Uterus (tissue), 4 donors: ENCODE measurements around the gene LRRTM1. TPM values are rescaled to one million over a fixed set of nuclear protein-coding genes. Genes with fewer than 3 reads are reported as not detected.

ENCODE experiments used
- DNase-seq, 2 donors: peaks; one replicate each; pipeline ENCODE4 v3.0.0-alpha.2; 2019 to 2020
- H3K27ac ChIP-seq, 2 donors: fragments of 200-600 bp; sonication (generic); 1 replicate in 1 of 2; 2 replicates in 1 of 2; pipeline ENCODE4 v1.5.1; 2016 to 2018
- H3K27me3 ChIP-seq, 2 donors: fragments of 200-600 bp; sonication (generic); one replicate each; pipeline ENCODE4 v1.5.1; 2018 to 2019; ENCODE audit warnings: control low read depth in 1 of 2
- H3K36me3 ChIP-seq, 2 donors: fragments of 200-600 bp; sonication (generic); one replicate each; pipeline ENCODE4 v1.5.1; 2019; ENCODE audit warnings: control low read depth in 1 of 2
- H3K4me1 ChIP-seq, 2 donors: fragments of 200-600 bp; sonication (generic); one replicate each; pipeline ENCODE4 v1.5.1; 2018 to 2019; ENCODE audit warnings: control low read depth in 1 of 2
- H3K4me3 ChIP-seq, 2 donors: fragments of 200-600 bp; sonication (generic); 1 replicate in 1 of 2; 2 replicates in 1 of 2; pipeline ENCODE4 v1.5.1; 2018 to 2019; ENCODE audit warnings: mild to moderate bottlenecking in 1 of 2
- H3K9me3 ChIP-seq, 2 donors: fragments of 200-600 bp; sonication (generic); one replicate each; pipeline ENCODE4 v1.5.1; 2019; ENCODE audit warnings: control low read depth in 1 of 2
- CTCF ChIP-seq, 4 experiments: fragments of 200-600 bp in 2 of 4; fragments of 450-650 bp in 2 of 4; sonication (generic) in 2 of 4; IDR thresholded peaks; one replicate each; pipeline ENCODE4 v1.5.1; 2016 to 2019; ENCODE audit warnings: antibody characterized with exemption in 4 of 4, mild to moderate bottlenecking in 2 of 4, moderate library complexity in 1 of 4
- POLR2A ChIP-seq, 2 donors: fragments of 450-650 bp; IDR thresholded peaks; one replicate each; pipeline ENCODE4 v1.6.1; 2016; ENCODE audit warnings: antibody characterized with exemption in 2 of 2, mild to moderate bottlenecking in 1 of 2, moderate library complexity in 1 of 2
- intact Hi-C: fragments of 100-400 bp; cut with DNase I; formaldehyde crosslinking; loops from one replicate; pipeline ENCODE4 v1.15.1; 2023; ENCODE audit warnings: low total_unique reads
- total RNA-seq, 4 donors: library from RNA; depleted of rRNA in 3 of 4; stranded (reverse); fragments of >200 nt in 3 of 4; gene quantifications; one replicate each; pipeline versions ENCODE4 v1.1.0 to v1.2.4, GENCODE V29; 2014 to 2023
- donor health status: DM: yes; HTN: yes; CAD: no.

The LRRTM1 gene
- total RNA-seq, 4 donors from 2014 or later, result 10.4 TPM; not detected in 3

GRCh38 chr2:80303006-80303908, 1.3 kb downstream of the LRRTM1 start:
- DNase-seq, result no peak

GRCh38 chr2:80302314-80303005, 2.1 kb downstream of the LRRTM1 start:
- Histone ChIP-seq H3K27me3 (no peaks in the 10 kb centered on the region), H3K27ac (no peak overlapping the region), H3K9me3 (no peaks in the 10 kb centered on the region), H3K36me3 (no peaks in the 10 kb centered on the region), H3K4me1 (no peaks in the 10 kb centered on the region), H3K4me3 (no peak overlapping the region)
- DNase-seq, result no peak
- intact Hi-C loops, result no loop called here
- TF ChIP-seq POLR2A (IDR thresholded peaks at IDR 0.05) (no peak), CTCF (IDR thresholded peaks at IDR 0.05) (no peak)

More at GRCh38 chr2:80303006-80303908, 1.3 kb downstream of the LRRTM1 start:
- intact Hi-C loops, result no loop called here
- TF ChIP-seq CTCF (IDR thresholded peaks at IDR 0.05) (no peak), POLR2A (IDR thresholded peaks at IDR 0.05) (no peak)
- no peaks in the 10 kb centered on the region for H3K4me1 ChIP-seq
- H3K36me3 ChIP-seq, result no peaks in the 10 kb centered on the region
- no peaks in the 10 kb centered on the region for H3K27me3 ChIP-seq
- H3K9me3 ChIP-seq, result no peaks in the 10 kb centered on the region
- no peak overlapping the region for H3K27ac ChIP-seq
- peak overlapping the region in 1 of 2 donors; percentile 8 for H3K4me3 ChIP-seq

GRCh38 chr2:80302001-80302313, 2.6 kb downstream of the LRRTM1 start:
- intact Hi-C loops, result no loop called here
- DNase-seq, result no peak
- TF ChIP-seq POLR2A (IDR thresholded peaks at IDR 0.05), result no peak
- no peak for TF ChIP-seq CTCF (IDR thresholded peaks at IDR 0.05)
- H3K4me3 ChIP-seq, result no peak overlapping the region
- no peaks in the 10 kb centered on the region for H3K27me3 ChIP-seq
- H3K4me1 ChIP-seq, result no peaks in the 10 kb centered on the region
- H3K9me3 ChIP-seq, result no peaks in the 10 kb centered on the region
- no peak overlapping the region for H3K27ac ChIP-seq
- no peaks in the 10 kb centered on the region for H3K36me3 ChIP-seq

- DNase-seq, result no peak
- no peak overlapping the region for H3K4me3 ChIP-seq
- no peaks in the 10 kb centered on the region for H3K9me3 ChIP-seq
- no peak for TF ChIP-seq CTCF (IDR thresholded peaks at IDR 0.05)
- TF ChIP-seq POLR2A (IDR thresholded peaks at IDR 0.05), result no peak
- no peak overlapping the region for H3K27ac ChIP-seq
- no peaks in the 10 kb centered on the region for H3K4me1 ChIP-seq
- intact Hi-C loops, result no loop called here
- H3K36me3 ChIP-seq, result no peaks in the 10 kb centered on the region
- H3K27me3 ChIP-seq, result no peaks in the 10 kb centered on the region
Observed at GRCh38 chr2:80300954-80301353, 3.6 kb downstream of the LRRTM1 start.

GRCh38 chr2:80300346-80300745, 4.2 kb downstream of the LRRTM1 start:
- Histone ChIP-seq H3K4me1 (no peaks in the 10 kb centered on the region), H3K27ac (no peak overlapping the region), H3K36me3 (no peaks in the 10 kb centered on the region), H3K9me3 (no peaks in the 10 kb centered on the region), H3K27me3 (no peaks in the 10 kb centered on the region), H3K4me3 (no peak overlapping the region)
- DNase-seq, result no peak
- intact Hi-C loops, result no loop called here
- TF ChIP-seq CTCF (IDR thresholded peaks at IDR 0.05), result no peak
- no peak for TF ChIP-seq POLR2A (IDR thresholded peaks at IDR 0.05)
